Activated CD8-positive, alpha-beta T cell treated with anti-CD3 and anti-CD28 coated beads for 36 hours (primary cell): ENCODE results near the gene NDUFAF4. TPM values are rescaled to one million over a fixed set of nuclear protein-coding genes. Genes with fewer than 3 reads are reported as not detected.

Source experiments
- ATAC-seq: fragments of 200-7000 bp; cut with Tn5 transposase; one replicate; pipeline ENCODE4 v1.10.0; 2021; ENCODE audit warnings: mild to moderate bottlenecking, moderate library complexity
- CTCF ChIA-PET: fragments of 350-600 bp; sonication (Branson Sonifier 250); formaldehyde crosslinking; loops from one replicate; lab custom pipeline; 2021; ENCODE audit warnings: antibody characterized with exemption; lab: Charles Lee
- POLR2A ChIA-PET: fragments of 350-600 bp; sonication (Branson Sonifier 250); formaldehyde crosslinking; loops from one replicate; lab custom pipeline; 2021; ENCODE audit warnings: antibody characterized with exemption; lab: Charles Lee
- DNase-seq: peaks from one replicate; pipeline ENCODE4 v3.0.0-alpha.2; 2020
- H3K27ac Mint-ChIP-seq: one replicate; pipeline ENCODE4 v1.8.0; 2021; ENCODE audit warnings: mild to moderate bottlenecking, mixed read lengths
- H3K27me3 Mint-ChIP-seq: one replicate; pipeline ENCODE4 v1.8.0; 2021; ENCODE audit warnings: mixed read lengths
- H3K36me3 Mint-ChIP-seq: one replicate; pipeline ENCODE4 v1.8.0; 2021; ENCODE audit warnings: low read depth, mixed read lengths
- H3K4me1 Mint-ChIP-seq: one replicate; pipeline ENCODE4 v1.8.0; 2021; ENCODE audit warnings: low read depth, mixed read lengths
- H3K4me3 Mint-ChIP-seq: one replicate; pipeline ENCODE4 v1.8.0; 2021; ENCODE audit warnings: mild to moderate bottlenecking, moderate library complexity, mixed read lengths
- H3K9me3 Mint-ChIP-seq: one replicate; pipeline ENCODE4 v1.8.0; 2021; ENCODE audit warnings: mixed read lengths
- intact Hi-C: fragments of 100-400 bp; cut with micrococcal nuclease; formaldehyde crosslinking; loops from one replicate; pipeline ENCODE4 v1.10.0; 2022
- total RNA-seq, 2 experiments: library from RNA; stranded (reverse); gene quantifications; one replicate each; pipeline ENCODE4 v1.2.3, GENCODE V29; 2021
- TF ChIP-seq, protein P1 (sequence below): fragments of 200-600 bp; IDR thresholded peaks from one replicate; pipeline ENCODE4 v1.8.0; 2022; ENCODE audit warnings: antibody characterized with exemption, mild to moderate bottlenecking

Gene NDUFAF4
- total RNA-seq, 2 experiments from 2014 or later: 62.5 to 64.6 TPM

DNA sequence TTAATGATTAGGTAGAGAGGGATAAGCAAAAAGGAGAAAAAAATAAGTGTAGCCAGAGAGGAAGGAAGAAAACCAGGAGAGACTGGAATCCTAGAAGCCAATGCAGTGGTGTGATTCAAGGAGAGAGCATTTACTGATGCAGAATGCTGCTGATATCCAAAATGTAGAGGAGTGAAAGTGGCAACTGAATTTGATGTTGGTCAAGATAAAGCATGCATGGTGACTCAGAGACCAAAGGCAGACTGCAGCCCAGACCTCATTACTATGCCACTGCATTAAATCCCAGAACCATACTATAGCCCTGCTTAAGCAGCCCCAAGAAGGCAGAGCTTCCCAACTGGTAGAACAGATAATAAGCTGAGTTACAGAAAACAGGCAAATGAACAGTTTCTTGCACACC lies 42.6 kb upstream of the NDUFAF4 start:
- TF ChIP-seq, protein P1, sequence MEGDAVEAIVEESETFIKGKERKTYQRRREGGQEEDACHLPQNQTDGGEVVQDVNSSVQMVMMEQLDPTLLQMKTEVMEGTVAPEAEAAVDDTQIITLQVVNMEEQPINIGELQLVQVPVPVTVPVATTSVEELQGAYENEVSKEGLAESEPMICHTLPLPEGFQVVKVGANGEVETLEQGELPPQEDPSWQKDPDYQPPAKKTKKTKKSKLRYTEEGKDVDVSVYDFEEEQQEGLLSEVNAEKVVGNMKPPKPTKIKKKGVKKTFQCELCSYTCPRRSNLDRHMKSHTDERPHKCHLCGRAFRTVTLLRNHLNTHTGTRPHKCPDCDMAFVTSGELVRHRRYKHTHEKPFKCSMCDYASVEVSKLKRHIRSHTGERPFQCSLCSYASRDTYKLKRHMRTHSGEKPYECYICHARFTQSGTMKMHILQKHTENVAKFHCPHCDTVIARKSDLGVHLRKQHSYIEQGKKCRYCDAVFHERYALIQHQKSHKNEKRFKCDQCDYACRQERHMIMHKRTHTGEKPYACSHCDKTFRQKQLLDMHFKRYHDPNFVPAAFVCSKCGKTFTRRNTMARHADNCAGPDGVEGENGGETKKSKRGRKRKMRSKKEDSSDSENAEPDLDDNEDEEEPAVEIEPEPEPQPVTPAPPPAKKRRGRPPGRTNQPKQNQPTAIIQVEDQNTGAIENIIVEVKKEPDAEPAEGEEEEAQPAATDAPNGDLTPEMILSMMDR: no peak
- H3K9me3 Mint-ChIP-seq: no peaks in the 10 kb centered on the region
- intact Hi-C loops: no loop called here
- H3K4me1 Mint-ChIP-seq: peaks cover 8% of the 10 kb centered on the region
- H3K27ac Mint-ChIP-seq: no peak overlapping the region
- no peaks in the 10 kb centered on the region for H3K36me3 Mint-ChIP-seq
- no peak for DNase-seq
- ChIA-PET POLR2A (no interaction called here), CTCF (no interaction called here)
- ATAC-seq: no peak
- H3K27me3 Mint-ChIP-seq: no peaks in the 10 kb centered on the region
- H3K4me3 Mint-ChIP-seq: no peak overlapping the region

DNA sequence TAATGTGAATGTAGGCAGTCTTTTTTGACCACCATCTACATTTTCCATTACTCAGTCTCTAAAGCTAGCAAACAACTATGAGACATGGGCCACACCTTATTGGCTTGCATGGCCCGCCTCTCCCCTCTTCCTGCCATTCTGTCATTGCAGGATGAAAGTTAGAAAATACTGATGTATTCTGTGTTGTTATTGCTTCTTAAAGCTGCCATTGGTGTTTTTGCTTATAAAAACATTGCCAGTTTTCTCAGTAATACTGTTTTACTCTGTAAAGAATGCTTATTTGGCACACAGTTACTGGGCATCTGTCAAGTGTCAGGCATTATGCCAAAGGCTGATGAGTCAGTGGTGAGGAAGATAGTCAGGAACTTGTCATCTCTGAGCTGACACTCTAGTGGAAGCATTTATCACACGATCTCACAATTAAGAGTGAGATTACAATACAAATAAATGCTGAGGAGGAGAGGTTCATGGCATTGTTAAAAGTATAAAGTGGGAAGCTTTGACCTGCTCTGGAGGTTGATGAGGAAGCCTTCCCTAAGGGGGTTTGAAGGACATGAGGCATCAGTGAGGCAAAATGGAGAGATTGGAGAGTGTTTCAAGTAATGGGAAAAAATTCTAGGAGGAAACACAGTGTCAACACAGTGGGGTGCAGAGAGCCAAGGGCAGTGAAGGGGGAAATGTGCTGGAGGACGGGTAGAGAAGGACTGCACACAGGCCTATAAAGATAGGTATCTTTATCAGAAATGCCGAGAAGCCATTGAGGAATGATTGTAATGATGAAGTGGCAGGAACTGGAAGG lies 41.5 kb upstream of the NDUFAF4 start:
- ChIA-PET CTCF (interaction anchor here (0.6 to 1.5 kb wide), 3 partner anchors 11 to 102 kb away, joined by 3 to 4 read pairs (median 3); partner anchors contain the start of gene GPR63), POLR2A (interaction anchor here (1.0 to 1.1 kb wide), 2 partner anchors 18 to 31 kb away, joined by 3 read pairs; no protein-coding TSS in a partner anchor)
- intact Hi-C loops: no loop called here
- ATAC-seq (peak; percentile 81), DNase-seq (peak; percentile 42)
- Mint-ChIP-seq H3K9me3 (no peaks in the 10 kb centered on the region), H3K27me3 (no peaks in the 10 kb centered on the region), H3K27ac (peak overlapping the region; percentile 14), H3K4me3 (no peak overlapping the region), H3K36me3 (no peaks in the 10 kb centered on the region), H3K4me1 (peaks cover 8% of the 10 kb centered on the region)
- TF ChIP-seq, protein P1: no peak

DNA sequence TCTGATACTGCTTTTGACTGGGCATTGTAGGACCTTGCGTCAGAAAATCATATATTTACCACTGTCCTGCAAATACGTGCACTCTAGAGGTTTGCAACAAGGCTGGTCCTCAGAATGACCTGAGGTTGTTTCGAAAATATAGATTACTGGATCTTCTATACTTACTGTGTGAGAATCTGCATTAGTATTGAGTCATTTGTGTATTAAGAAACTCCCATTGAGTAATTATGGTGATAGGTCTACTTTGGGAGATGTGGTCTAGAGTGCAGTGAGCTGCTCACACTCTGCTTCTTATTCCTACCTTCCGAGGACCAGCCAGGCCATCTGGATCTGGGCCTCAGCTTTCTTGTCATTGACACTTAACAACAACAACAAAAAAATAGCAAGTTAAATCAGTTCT lies 36.4 kb upstream of the NDUFAF4 start:
- intact Hi-C loops: no loop called here
- DNase-seq (no peak), ATAC-seq (no peak)
- Mint-ChIP-seq H3K27ac (no peak overlapping the region), H3K9me3 (no peaks in the 10 kb centered on the region), H3K4me3 (no peak overlapping the region), H3K4me1 (peaks cover 1% of the 10 kb centered on the region), H3K27me3 (no peaks in the 10 kb centered on the region), H3K36me3 (no peaks in the 10 kb centered on the region)
- ChIA-PET POLR2A (no interaction called here), CTCF (no interaction called here)
- TF ChIP-seq, protein P1: no peak

GRCh38 chr6:96931198-96931597 lies 33.5 kb upstream of the NDUFAF4 start:
- ChIA-PET CTCF (interaction anchor here (0.7 to 1.9 kb wide), 3 partner anchors 16 to 36 kb away, joined by 3 to 4 read pairs (median 3); no protein-coding TSS in a partner anchor), POLR2A (interaction anchor here (1.3 kb wide), 1 partner anchor 23 kb away, joined by 3 read pairs; no protein-coding TSS in a partner anchor)
- H3K4me3 Mint-ChIP-seq: no peak overlapping the region
- DNase-seq: no peak
- intact Hi-C loops: no loop called here
- no peak overlapping the region for H3K27ac Mint-ChIP-seq
- no peaks in the 10 kb centered on the region for H3K27me3 Mint-ChIP-seq
- ATAC-seq: no peak
- no peaks in the 10 kb centered on the region for H3K4me1 Mint-ChIP-seq
- no peaks in the 10 kb centered on the region for H3K9me3 Mint-ChIP-seq
- TF ChIP-seq, protein P1: no peak
- H3K36me3 Mint-ChIP-seq: no peaks in the 10 kb centered on the region

- H3K36me3 Mint-ChIP-seq: no peaks in the 10 kb centered on the region
- POLR2A ChIA-PET: no interaction called here
- no peaks in the 10 kb centered on the region for H3K9me3 Mint-ChIP-seq
- intact Hi-C loops: no loop called here
- H3K4me3 Mint-ChIP-seq: no peak overlapping the region
- CTCF ChIA-PET: interaction anchor here (1.9 kb wide), 1 partner anchor 14 kb away, joined by 4 read pairs; no protein-coding TSS in a partner anchor
- H3K4me1 Mint-ChIP-seq: peaks cover 9% of the 10 kb centered on the region
- no peaks in the 10 kb centered on the region for H3K27me3 Mint-ChIP-seq
- DNase-seq (no peak), ATAC-seq (no peak)
- TF ChIP-seq, protein P1: no peak
- H3K27ac Mint-ChIP-seq: no peak overlapping the region
Observed at GRCh38 chr6:96929741-96930140, 32.0 kb upstream of the NDUFAF4 start.
